Raji (cell line): Measurements from ENCODE around the gene CYB5R2.

ENCODE experiments used
- POLR2A ChIP-seq: IDR thresholded peaks from 2 replicates; pipeline ENCODE4 v1.6.1; 2011; ENCODE audit warnings: low read depth, low read length, control low read depth; ENCODE audit not compliant: insufficient read depth

Gene CYB5R2

DNA sequence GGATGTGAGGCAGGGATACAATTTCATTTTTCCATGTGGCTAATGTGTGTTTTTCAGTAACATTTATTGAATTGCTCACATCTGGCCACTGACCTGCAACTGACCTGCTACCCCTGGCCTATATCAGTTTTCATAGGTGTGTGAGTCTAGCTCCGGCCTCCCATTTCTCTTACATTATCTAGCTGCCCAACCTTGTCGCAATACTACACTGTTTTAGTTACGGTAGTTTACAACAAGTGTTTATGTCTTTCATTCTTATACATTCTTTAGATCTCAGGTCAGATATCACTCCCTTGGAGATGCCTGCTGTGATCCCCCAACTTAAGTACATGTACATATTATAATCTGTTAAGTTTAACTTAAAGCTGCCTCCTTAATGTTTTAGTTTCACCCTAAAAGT, 2.3 kb upstream of the CYB5R2 start:
- TF ChIP-seq POLR2A: no peak

DNA sequence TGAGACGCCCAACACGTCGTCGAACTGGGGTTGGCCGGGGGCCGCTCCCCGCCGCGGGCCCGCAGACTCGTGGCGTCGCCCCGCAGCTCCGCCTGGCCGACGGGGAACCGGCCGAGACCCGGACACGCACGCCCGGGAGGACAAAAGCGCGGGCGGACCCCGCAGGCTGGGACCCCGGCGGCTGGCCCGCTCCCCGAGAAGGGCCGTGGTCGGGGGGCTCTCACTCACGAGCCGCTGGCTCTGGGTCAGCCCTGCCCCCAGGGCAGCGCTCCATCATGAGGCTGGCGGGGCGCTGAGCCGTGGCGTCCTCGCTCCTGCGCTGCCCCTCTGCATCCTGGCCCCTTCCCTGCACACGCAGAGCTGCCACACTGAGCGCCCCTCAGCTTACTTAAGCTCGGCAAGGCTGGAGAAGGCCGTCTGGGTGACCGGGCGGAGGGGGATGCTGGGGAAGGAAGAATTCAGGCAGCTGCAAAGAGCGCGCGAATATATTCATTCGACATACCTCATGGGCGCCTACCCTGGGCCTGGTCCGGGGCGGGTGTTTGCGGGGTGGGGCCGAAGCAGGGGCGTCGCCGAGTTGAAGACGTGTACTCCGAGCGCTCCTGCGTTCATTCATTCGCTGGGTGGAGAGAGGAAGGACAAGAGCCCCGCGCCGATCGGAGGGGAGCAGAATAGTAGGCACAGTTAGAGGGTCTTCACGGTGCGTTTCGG, 579 bp upstream of the CYB5R2 start:
- TF ChIP-seq POLR2A: no peak

DNA sequence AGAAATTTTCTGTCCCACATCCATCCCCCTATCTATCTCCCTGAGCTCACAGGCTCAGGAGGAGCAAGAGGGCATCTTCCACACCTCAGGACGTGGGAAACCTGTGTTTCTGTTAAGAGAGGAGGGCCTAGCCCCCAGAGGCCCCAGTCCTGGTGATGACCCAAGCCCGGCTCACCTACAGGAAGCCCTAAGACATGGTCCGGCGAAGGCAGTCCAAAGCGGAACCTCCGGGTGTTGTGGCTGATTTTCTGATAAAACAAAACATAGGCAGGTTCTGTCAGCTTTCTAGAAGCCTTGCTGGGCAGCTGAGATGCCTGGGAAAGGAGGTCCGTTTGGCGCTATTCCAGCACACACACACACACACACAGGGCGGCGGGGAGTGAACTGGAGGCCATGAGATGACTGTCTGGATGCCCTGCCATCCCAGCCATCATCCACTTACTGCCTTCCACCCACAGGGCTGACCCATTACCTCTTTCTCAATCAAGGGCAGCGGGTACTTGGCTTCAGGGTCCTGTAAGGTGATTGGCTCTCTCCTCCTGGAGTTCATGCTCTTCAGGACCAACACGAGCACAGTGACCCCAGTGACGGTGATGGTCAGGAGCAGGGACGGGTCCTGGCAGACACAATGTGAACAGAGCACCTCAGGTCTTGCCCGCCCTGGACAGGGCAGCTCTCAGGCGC, 882 bp downstream of the CYB5R2 start:
- TF ChIP-seq POLR2A: no peak

DNA sequence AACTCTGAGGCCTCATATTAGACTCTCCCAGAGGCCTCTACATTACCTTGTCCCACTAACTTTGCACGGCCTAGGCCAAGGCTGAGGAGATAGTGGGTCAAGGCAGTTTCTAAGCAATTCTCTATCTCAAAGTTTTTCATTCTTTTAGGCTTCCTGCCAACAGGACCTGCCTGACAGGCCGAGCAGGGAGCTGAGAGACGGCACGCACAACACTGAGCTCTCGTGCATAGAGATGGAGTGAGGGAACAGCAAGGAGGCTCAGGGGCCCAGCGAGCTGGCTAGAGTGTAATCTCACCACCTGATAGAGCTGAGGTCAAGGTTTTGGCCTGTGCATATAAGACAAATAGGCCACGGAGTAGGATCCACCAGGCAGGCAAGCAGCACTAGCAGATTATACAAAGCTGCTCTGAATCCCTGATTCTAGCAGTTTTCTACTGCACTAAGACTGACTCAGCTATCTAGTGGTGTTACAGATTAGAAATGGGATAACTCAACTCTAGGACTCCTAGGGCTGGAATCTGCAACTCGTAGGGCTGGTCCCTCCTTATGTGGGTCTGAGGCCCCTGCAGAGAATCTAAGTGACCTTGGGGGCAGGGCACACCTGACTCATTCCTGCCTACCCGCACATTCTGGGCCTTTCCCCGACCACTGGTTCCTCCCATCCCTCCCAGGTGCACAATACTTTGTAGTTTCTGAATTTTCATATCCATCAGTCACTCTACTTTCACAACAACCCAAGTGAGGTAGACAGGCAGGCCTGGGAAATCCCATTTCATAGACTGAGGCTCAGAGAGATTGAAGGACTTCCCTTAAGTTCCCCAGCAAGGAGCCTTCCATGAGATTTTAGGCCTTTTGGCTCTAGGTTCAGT, 1.7 kb downstream of the CYB5R2 start:
- TF ChIP-seq POLR2A: no peak

DNA sequence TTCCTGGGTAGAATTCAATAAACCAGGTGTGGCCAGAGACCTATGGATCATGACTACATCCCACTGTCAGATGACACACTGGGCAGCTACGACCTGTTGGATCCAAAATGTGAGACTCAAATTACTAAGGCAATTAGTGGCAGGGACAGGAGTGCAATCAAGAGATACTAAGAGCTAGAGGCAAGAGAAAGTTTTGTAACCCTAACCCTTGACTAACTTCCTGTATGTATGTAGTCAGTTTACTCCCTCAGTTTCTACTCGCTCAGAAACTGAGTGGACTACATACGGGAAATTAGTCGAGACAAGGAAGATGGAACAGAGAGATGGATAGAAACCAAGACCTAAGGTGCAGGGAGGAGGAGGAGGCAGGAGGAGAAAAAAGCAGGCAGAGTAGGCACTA, 2.7 kb downstream of the CYB5R2 start:
- no peak for TF ChIP-seq POLR2A

DNA sequence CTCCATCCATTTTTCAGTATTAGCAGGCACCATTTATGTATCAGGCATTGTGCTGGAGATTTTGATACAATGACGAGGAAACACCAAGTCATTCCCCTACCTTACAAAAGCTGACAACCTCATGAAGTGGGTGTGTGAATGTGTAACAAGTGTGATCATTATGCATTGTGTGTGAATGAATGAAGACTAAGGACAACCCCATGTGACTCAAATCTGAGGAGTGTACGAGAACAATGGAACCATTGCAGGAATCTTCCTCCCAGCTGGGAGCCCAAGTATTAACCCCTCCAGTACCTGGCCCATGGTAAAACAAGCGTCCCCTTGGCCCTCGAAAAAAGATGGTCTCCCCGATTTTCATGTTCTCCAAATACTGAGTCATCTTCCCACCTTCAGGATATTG, 4.4 kb downstream of the CYB5R2 start:
- no peak for TF ChIP-seq POLR2A

DNA sequence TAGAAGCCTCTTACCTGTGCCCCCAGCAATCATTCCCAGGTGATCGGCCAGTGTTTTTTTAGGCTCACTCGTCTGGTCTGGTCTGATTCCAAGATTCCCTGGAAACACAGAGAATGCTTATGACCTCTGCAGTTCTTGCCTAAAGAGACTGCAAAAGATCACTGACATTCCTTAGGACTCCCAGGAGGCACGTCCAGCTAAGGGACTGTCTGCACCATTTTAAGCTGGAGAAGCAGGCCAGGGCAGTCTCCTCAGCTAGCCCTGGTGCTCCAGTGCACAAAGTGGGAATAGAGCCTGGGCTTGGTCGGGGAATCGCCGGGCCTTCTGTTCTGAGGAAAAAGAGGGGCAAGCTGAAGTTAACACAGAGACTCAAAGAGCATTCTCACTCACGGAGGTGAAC, 4.8 kb downstream of the CYB5R2 start:
- TF ChIP-seq POLR2A: no peak

DNA sequence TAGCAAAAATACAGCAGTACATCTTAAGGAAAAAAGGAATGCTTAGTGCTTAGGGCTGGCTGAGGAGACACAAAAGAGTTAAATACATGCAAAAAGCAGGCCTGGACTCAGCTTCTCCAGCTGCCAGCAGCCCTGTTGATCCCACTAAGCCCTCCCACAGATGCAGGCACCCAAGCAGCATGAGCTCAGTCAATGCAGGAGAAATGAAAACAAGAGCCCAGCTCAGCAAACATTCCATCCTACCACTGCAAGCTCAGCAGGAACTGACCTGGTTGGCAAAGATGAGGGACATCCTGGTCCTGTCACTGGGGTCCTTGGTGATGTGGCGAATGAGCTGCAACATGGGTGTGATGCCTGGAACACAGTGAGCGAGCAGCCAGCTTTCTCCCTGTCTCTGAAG, 5.8 kb downstream of the CYB5R2 start:
- no peak for TF ChIP-seq POLR2A

DNA sequence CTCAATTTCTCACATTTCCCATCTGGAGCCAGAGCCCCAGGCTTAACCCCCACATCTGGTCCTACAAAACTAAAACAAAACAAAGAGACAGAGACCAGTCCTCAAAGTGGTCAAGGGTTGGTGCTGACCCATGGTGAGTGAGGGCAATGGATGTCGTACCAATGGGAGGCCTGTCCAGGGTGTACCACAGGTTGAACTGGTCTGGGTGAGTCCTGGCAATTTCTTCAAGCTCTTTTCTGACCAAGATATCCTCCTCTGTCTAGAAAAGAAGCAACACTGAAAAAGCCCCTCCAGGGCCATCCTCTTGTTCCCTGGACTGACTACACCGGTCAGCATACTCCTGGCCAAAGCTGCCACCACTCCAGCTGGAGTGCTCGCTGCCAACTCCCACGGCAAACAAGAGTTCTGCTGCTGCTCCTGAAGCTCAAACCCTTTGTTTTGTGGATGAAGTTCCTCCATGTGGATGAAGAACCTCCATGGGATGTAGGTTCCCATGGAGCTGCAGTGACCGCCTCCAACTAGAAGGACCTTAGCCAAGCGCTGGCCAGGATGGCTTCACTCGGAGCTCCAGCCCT, 6.9 kb downstream of the CYB5R2 start:
- no peak for TF ChIP-seq POLR2A

DNA sequence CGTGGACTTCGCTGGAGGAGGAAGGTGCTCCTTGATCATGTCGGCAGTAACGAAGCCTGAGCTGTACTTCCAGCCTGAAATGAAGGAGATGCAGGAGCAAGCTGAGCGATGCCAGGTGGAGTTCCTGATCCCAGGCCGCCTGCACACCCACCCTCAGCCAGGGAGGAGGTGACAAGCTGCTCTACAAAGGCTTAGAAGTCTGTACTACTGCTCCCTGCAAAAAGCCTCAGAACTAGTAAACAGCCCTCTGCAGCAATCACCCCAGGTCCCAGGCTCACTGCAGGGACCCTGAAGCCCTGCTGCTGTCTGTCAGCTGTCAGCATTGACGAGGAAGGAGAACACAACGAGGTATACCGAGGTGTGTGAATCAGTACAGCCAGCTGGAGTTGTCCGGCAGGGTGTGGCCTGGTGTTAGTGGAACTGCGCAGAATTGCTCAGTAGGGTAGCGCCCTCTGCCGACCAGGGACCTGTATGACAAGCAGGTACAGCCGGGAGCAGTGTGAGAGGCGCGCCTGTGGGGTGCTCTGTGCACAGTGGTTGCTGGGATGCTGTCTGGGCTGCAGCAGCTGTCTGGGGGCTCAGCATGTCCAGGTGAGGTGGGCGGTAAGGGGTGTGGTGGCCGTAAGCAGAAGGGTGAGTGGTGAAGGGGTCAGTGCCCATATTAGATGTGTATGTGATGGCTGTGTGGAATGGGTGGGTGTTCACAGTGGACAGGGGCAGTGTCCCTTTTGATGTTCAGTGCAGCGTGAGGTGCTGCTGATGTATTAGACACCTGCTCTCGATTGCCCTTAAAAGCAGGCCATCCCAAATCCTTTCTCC, 7.6 kb downstream of the CYB5R2 start:
- no peak for TF ChIP-seq POLR2A

DNA sequence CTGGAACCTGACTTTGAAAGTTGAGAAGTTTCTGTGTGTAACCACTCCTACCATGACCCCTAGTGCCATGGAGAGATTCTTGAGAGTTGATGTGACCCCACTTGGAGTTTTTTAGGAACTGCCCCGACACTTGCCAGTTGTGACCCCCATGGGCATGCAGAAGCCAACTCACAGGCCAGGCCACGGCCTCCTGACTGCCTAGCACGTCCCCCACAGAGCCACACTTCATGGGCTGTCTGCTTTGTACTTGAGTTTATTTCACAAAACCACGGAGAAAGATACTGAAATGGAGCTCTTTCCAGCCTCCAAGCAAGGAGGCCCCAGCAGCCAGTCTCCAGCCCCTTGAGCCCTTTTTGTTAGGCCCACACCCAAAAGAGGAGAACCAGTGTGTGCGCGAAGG, 8.4 kb downstream of the CYB5R2 start:
- TF ChIP-seq POLR2A: no peak

DNA sequence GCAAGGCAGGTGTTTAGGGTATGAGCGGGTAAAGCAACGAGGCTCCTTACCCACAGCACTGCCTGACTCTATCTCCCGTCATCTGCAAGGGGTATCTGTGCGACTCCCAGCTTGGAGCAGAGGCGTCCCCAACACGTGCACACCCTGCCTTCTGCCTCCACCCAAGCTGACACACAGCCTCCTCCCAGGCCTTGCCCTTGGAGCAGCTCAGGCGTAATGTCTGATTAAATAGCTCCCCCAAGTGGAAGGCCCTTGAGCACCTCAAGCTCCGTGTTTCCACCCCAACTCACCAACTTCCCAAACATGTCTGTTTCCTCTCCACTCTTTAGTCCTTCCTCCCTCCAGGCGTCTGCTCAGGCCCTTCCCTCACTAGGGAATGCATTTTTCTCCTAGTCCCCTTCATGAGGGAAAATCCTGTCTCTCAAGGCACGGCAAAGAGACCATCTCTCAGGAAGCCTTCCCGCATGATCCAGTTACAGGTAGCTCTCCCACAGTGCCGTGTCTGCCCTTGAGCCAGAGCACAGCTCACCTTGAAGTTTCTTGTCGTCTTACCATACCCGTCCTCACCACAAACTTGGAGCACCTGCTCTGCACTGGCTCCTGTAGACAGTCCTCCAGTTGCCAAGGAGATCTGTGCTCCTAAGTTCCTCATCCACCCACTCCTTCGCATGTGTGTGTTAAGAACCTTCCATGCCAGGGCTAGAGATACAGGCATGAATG, 15.8 kb downstream of the CYB5R2 start:
- no peak for TF ChIP-seq POLR2A

DNA sequence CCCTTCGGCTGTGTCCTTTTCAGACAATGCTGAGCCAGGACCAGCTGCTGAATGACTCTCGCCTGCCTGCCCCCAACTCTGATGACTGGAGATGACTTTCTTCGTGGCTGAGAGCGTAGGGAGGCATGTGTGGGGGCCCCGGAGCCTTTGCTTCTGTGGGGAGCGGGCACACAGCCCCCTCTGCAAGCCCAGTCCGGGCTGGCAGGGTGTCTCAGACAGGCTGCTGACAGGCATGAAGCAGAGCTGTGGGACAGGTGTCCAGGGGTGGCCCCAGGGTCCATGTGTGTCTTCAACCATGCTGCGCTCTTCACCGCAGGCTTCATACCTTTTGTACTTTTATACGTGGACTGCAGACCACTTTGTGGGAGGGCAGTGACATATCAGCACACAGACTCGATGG, 16.6 kb downstream of the CYB5R2 start:
- TF ChIP-seq POLR2A: no peak
